A549 (cell line): ENCODE results near the gene TSHZ3. TPM values are rescaled to one million over a fixed set of nuclear protein-coding genes. Genes with fewer than 3 reads are reported as not detected.

Experiments
- ATAC-seq, 2 experiments: fragments of 200-7000 bp in 1 of 2; fragments of >200 bp in 1 of 2; cut with Nextera tagmentation in 1 of 2; cut with Tn5 transposase in 1 of 2; 3 replicates each; pipeline versions ENCODE4 v1.8.0 to v1.9.1; 2018 to 2020; ENCODE audit warnings: mild to moderate bottlenecking in 1 of 2, moderate library complexity in 1 of 2
- CTCF ChIA-PET: fragments of 300-600 bp; sonication (Branson Sonifier 250); formaldehyde crosslinking; extraction: SDS; loops from one replicate; lab custom pipeline; 2021; ENCODE audit warnings: antibody characterized with exemption, inconsistent platforms; lab: Yijun Ruan, JAX
- POLR2A ChIA-PET: fragments of 350-600 bp; formaldehyde crosslinking; extraction: SDS; loops from one replicate; lab custom pipeline; 2021; ENCODE audit warnings: antibody characterized with exemption, inconsistent platforms; lab: Yijun Ruan, JAX
- DNase-seq, 2 experiments: peaks; one replicate each; pipeline versions ENCODE4 v3.0.0 to v3.0.0-alpha.2; 2011 to 2016; ENCODE audit warnings: low read depth in 1 of 2, low spot score in 1 of 2
- FAIRE-seq: peaks from 2 replicates; lab custom pipeline; 2011; peaks lifted over from hg19 to GRCh38; lab: Jason Lieb, UNC
- H3K27ac ChIP-seq, 2 experiments: fragments of >200 bp; sonication (Bioruptor Twin); formaldehyde crosslinking; 3 replicates each; pipeline ENCODE4 v1.5.1; 2016 to 2017
- H3K4me1 ChIP-seq: fragments of >200 bp; sonication (Bioruptor Twin); formaldehyde crosslinking; 3 replicates; pipeline ENCODE4 v1.6.1; 2016
- H3K4me2 ChIP-seq: fragments of >200 bp; sonication (Bioruptor Twin); formaldehyde crosslinking; 3 replicates; pipeline ENCODE4 v1.6.1; 2016
- H3K4me3 ChIP-seq: fragments of >200 bp; sonication (Bioruptor Twin); formaldehyde crosslinking; 3 replicates; pipeline ENCODE4 v1.5.1; 2016
- H3K9me3 ChIP-seq: fragments of >200 bp; sonication (Bioruptor Twin); formaldehyde crosslinking; 3 replicates; pipeline ENCODE4 v1.6.1; 2016
- BCL3 ChIP-seq: fragments of >200 bp; sonication (Bioruptor Twin); formaldehyde crosslinking; IDR thresholded peaks from 3 replicates; pipeline ENCODE4 v1.6.1; 2016
- CHD2 ChIP-seq: fragments of 150-350 bp; IDR thresholded peaks from 2 replicates; pipeline ENCODE4 v1.6.1; 2014; ENCODE audit warnings: low read length; ENCODE audit not compliant: partially characterized antibody
- EHF ChIP-seq: fragments of 250-450 bp; sonication (Bioruptor Pico); IDR thresholded peaks from 2 replicates; pipeline ENCODE4 v1.5.0; 2020; ENCODE audit warnings: mild to moderate bottlenecking
- ELK1 ChIP-seq: fragments of 150-350 bp; IDR thresholded peaks from 2 replicates; pipeline ENCODE4 v1.6.1; 2014; ENCODE audit warnings: low read depth, mild to moderate bottlenecking, low read length
- EP300 ChIP-seq, 2 experiments: fragments of >200 bp; sonication (Bioruptor Twin); formaldehyde crosslinking; IDR thresholded peaks; 2 replicates in 1 of 2; 3 replicates in 1 of 2; pipeline ENCODE4 v1.6.1; 2016 to 2017
- FOSL2 ChIP-seq, 2 experiments: fragments of 450-650 bp in 1 of 2; fragments of >200 bp in 1 of 2; sonication (Bioruptor Twin) in 1 of 2; formaldehyde crosslinking; IDR thresholded peaks; 2 replicates each; pipeline versions ENCODE4 v1.5.0 to v1.6.1; 2016 to 2020; ENCODE audit warnings: mild to moderate bottlenecking in 1 of 2, moderate library complexity in 1 of 2
- GATA3 ChIP-seq: IDR thresholded peaks from 2 replicates; pipeline ENCODE4 v1.6.1; 2012; ENCODE audit warnings: borderline replicate concordance
- HES2 ChIP-seq: fragments of >200 bp; sonication (Bioruptor Twin); formaldehyde crosslinking; IDR thresholded peaks from 2 replicates; pipeline ENCODE4 v1.6.1; 2016
- HOXA7 ChIP-seq: fragments of 250-450 bp; sonication (Bioruptor Pico); IDR thresholded peaks from 2 replicates; pipeline ENCODE4 v1.5.0; 2020; ENCODE audit warnings: mild to moderate bottlenecking, moderate library complexity
- HOXB13 ChIP-seq: fragments of 250-450 bp; sonication (Bioruptor Pico); IDR thresholded peaks from 2 replicates; pipeline ENCODE4 v1.5.0; 2020; ENCODE audit warnings: low read depth, mild to moderate bottlenecking, moderate library complexity
- HOXB5 ChIP-seq: fragments of 250-450 bp; sonication (Bioruptor Pico); IDR thresholded peaks from 2 replicates; pipeline ENCODE4 v1.5.0; 2020; ENCODE audit warnings: mild to moderate bottlenecking, moderate library complexity
- KDM1A ChIP-seq: fragments of 200-600 bp; sonication (generic); IDR thresholded peaks from 2 replicates; pipeline ENCODE4 v1.6.1; 2016; ENCODE audit warnings: low read depth, mild to moderate bottlenecking
- NPAS2 ChIP-seq: fragments of 250-450 bp; sonication (Bioruptor Pico); IDR thresholded peaks from 2 replicates; pipeline ENCODE4 v1.8.0; 2022; ENCODE audit warnings: mild to moderate bottlenecking, moderate library complexity, borderline replicate concordance
- NR3C1 ChIP-seq: fragments of >200 bp; sonication (Bioruptor Twin); formaldehyde crosslinking; IDR thresholded peaks from 3 replicates; pipeline ENCODE4 v1.6.1; 2017
- POLR2A ChIP-seq: IDR thresholded peaks from 2 replicates; pipeline ENCODE4 v1.6.1; 2012; ENCODE audit warnings: mild to moderate bottlenecking, low read length
- POLR2AphosphoS2 ChIP-seq: conservative IDR thresholded peaks from 2 replicates; pipeline ENCODE4 v1.6.1; 2012; ENCODE audit warnings: low read length, improper control_type of control experiment, inconsistent platforms
- RARB ChIP-seq: fragments of 250-450 bp; sonication (Bioruptor Pico); IDR thresholded peaks from 2 replicates; pipeline ENCODE4 v1.8.0; 2021; ENCODE audit warnings: mild to moderate bottlenecking, moderate library complexity
- RCOR1 ChIP-seq: fragments of 150-350 bp; IDR thresholded peaks from 2 replicates; pipeline ENCODE4 v1.6.1; 2014; ENCODE audit warnings: antibody characterized with exemption, low read length, low read depth
- REST ChIP-seq: fragments of 200-600 bp; sonication (generic); IDR thresholded peaks from 2 replicates; pipeline ENCODE4 v1.6.1; 2016; ENCODE audit warnings: antibody characterized with exemption, mild to moderate bottlenecking, moderate library complexity
- RNF2 ChIP-seq: fragments of 200-600 bp; sonication (generic); IDR thresholded peaks from 2 replicates; pipeline ENCODE4 v1.6.1; 2016; ENCODE audit warnings: low read depth, mild to moderate bottlenecking, antibody characterized with exemption, moderate library complexity, borderline replicate concordance
- SREBF2 ChIP-seq: fragments of 450-650 bp; IDR thresholded peaks from 2 replicates; pipeline ENCODE4 v1.6.1; 2014; ENCODE audit warnings: mild to moderate bottlenecking, moderate library complexity
- TP53 ChIP-seq: fragments of 250-450 bp; sonication (Bioruptor Pico); IDR thresholded peaks from 2 replicates; pipeline ENCODE4 v1.5.0; 2021; ENCODE audit warnings: mild to moderate bottlenecking, moderate library complexity
- WGBS: methylation state at CpG from one replicate; pipeline ENCODE4 v1.1.6; 2017; ENCODE audit errors: missing lambda C conversion rate; 5-methylcytosine and 5-hydroxymethylcytosine counted together
- polyA plus RNA-seq, 4 experiments: library from polyadenylated mRNA; depleted of rRNA in 3 of 4; stranded (reverse); fragments of >200 nt; fragmentation: RNase III in 1 of 4; extraction: RNeasy Plus Mini Kit Qiagen cat#74134 plus additional on column Dnase treatment in 1 of 4; gene quantifications; 2 replicates in 3 of 4; 3 replicates in 1 of 4; pipeline ENCODE4 v1.2.3, GENCODE V29; 2011 to 2017
- TF ChIP-seq, protein P1 (sequence below): fragments of 250-450 bp; sonication (Bioruptor Pico); IDR thresholded peaks from 2 replicates; pipeline ENCODE4 v1.5.0; 2020; ENCODE audit warnings: low read depth, mild to moderate bottlenecking, moderate library complexity

The TSHZ3 gene
- polyA plus RNA-seq, 2 of the 4 experiments (the other 2 are of a cell fraction) = 0.92 to 2.0 TPM

DNA sequence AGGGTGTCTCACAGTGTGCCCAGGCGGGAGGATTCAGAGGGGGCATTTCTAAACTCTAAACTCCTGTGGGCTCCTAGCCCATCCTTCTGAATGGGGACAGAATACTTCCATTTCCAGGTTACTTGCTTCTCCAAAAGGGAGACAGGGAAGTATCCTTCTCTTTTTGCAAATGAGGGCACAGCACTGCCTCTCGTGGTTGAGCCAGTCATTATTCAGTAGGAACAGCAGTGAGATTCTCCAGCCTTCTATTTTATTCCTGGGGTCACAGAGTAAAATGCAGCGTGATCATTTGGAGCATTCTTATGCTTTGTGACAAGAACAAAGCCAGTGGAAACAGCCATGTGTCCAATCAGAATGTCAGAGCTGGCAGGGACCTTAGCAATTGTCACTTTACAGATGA is 15.7 kb upstream of the TSHZ3 start:
- Histone ChIP-seq H3K27ac (no peak overlapping the region), H3K4me2 (no peak overlapping the region), H3K4me3 (no peak overlapping the region), H3K9me3 (no peaks in the 10 kb centered on the region), H3K4me1 (no peaks in the 10 kb centered on the region)
- TF ChIP-seq NR3C1 (no peak), ELK1 (no peak), GATA3 (no peak), CHD2 (no peak), HOXA7 (no peak), RARB (CRISPR knock-in tag) (no peak), SREBF2 (no peak), REST (no peak), HOXB5 (CRISPR knock-in tag) (no peak), POLR2A (no peak), EP300 (IDR thresholded peaks at IDR 0.05) (no peak), NPAS2 (CRISPR knock-in tag) (no peak), FOSL2 (IDR thresholded peaks at IDR 0.05) (no peak), FOSL2 (CRISPR knock-in tag; IDR thresholded peaks at IDR 0.05) (no peak)
- TF ChIP-seq, protein P1, sequence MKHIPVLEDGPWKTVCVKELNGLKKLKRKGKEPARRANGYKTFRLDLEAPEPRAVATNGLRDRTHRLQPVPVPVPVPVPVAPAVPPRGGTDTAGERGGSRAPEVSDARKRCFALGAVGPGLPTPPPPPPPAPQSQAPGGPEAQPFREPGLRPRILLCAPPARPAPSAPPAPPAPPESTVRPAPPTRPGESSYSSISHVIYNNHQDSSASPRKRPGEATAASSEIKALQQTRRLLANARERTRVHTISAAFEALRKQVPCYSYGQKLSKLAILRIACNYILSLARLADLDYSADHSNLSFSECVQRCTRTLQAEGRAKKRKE (CRISPR knock-in tag) = no peak
- ATAC-seq = no peak; a peak in 1 of 6 replicates
- FAIRE-seq = no peak
- DNase-seq = no peak
- ChIA-PET CTCF (interaction anchor here (0.8 to 2.0 kb wide), 2 partner anchors 11 to 26 kb away, joined by 3 to 7 read pairs; no protein-coding TSS in a partner anchor), POLR2A (no interaction called here)
- 14% methylated on average over 3 of the region's 3 CpGs for WGBS

DNA sequence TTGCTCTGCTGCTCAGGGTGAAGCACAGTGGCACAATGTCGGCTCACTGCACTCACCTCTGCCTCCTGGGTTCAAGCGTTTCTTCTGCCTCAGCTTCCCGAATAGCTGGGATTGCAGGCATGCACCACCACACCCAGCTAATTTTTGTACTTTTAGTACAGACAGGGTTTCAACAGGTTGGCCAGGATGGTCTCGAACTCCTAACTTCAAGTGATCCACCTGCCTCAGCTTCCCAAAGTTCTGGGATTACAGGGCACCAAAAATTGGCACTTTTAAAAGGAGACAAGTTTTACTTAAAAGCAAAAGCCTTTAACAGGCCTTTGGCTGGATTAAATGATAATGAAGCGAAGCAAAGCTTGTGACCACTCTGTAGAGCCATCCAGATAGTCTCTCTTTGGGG is 12.5 kb upstream of the TSHZ3 start:
- ATAC-seq (no peak), FAIRE-seq (no peak), DNase-seq (no peak)
- no peak overlapping the region for H3K4me3 ChIP-seq
- H3K4me1 ChIP-seq = no peaks in the 10 kb centered on the region
- ChIA-PET POLR2A (interaction anchor here (0.7 kb wide), 1 partner anchor 11 kb away, joined by 8 read pairs; no protein-coding TSS in a partner anchor), CTCF (interaction anchor here (0.7 to 1.4 kb wide), 4 partner anchors 21 to 383 kb away, joined by 3 read pairs; no protein-coding TSS in a partner anchor)
- no peak for TF ChIP-seq ELK1
- TF ChIP-seq RCOR1 = no peak
- TF ChIP-seq NPAS2 (CRISPR knock-in tag) = no peak
- H3K9me3 ChIP-seq = no peaks in the 10 kb centered on the region
- no peak overlapping the region for H3K27ac ChIP-seq
- no peak overlapping the region for H3K4me2 ChIP-seq
- 15% methylated on average over 5 of the region's 5 CpGs for WGBS

DNA sequence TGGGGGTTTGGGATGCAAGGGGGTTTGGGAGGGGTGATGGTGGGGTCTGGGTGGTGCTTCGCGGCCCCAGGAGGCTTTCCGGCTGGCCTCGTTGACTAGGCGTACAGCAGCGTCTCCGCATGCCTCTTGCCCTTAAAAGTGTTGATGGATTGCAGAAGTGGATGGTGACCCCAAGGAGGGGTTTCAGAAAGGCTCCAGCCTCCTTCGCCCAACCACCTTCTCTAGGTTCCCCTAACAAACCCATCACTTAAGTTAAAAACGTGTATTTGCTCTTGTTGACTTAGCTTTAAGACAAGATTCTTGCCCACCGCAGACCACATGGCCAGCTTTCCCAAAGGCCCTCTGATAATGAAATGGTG is 8.1 kb upstream of the TSHZ3 start:
- 60% methylated on average over 10 of the region's 10 CpGs for WGBS
- CTCF ChIA-PET = interaction anchor here (0.6 to 1.7 kb wide), 4 partner anchors 16 to 112 kb away, joined by 3 to 6 read pairs (median 3); no protein-coding TSS in a partner anchor
- FAIRE-seq (no peak), ATAC-seq (no peak)
- H3K9me3 ChIP-seq = no peaks in the 10 kb centered on the region
- H3K4me1 ChIP-seq = no peaks in the 10 kb centered on the region
- no peak for TF ChIP-seq RARB (CRISPR knock-in tag)
- no peak for TF ChIP-seq HES2
- no peak for TF ChIP-seq TP53 (CRISPR knock-in tag)
- no peak for TF ChIP-seq EHF (CRISPR knock-in tag)
- TF ChIP-seq RNF2 = no peak
- TF ChIP-seq BCL3 = no peak
- no peak for TF ChIP-seq HOXB13 (CRISPR knock-in tag)
- TF ChIP-seq POLR2AphosphoS2 = no peak
- no peak for TF ChIP-seq KDM1A
- TF ChIP-seq, all 56 proteins: peak for 0
- no peak for DNase-seq
- no peak overlapping the region for H3K27ac ChIP-seq
- no peak overlapping the region for H3K4me2 ChIP-seq
- H3K4me3 ChIP-seq = no peak overlapping the region
- POLR2A ChIA-PET = no interaction called here
